ENCODE measurements around the gene ACRBP. TPM values are rescaled to one million over a fixed set of nuclear protein-coding genes. Genes with fewer than 3 reads are reported as not detected.

ACRBP gene
- total RNA-seq, 4 donors from 2014 or later = 0.97 to 6.2 (median 2.6) TPM

DNA sequence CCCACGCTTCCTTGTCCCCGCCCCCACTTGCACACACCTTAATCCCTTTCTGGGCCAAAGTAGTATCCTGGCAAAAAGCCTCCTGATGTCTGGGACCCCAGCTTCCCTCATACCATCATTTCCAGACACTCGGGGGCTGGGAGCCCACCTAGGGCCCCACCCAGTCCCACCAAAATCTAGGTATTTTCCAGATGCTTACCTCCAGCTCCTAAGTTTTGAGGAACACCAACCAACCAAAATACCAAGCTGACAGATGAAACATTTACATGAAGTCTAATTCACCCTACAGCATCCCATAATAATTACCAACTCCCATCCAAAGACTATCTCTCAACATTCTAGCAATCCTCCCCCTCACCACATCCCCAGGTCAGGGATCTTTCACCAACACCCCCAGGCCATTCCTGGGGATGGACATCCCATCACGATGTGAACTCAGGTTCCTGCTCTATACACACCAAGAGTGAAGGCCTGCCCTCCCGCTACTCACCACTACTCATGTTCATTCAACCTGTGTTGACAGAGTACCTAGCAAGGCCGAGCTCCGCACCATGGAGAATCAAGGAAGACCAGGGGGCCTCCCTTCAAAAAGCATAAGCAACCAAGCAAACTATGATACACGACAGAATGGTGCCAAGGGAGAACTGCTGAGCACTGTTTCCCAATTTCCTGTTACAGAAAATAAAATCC is 38.5 kb downstream of the ACRBP start:
- H3K36me3 ChIP-seq = peaks cover 0 to 6% (median 0%) of the 10 kb centered on the region in 4 donors
- H3K4me3 ChIP-seq = no peak overlapping the region
- no peaks in the 10 kb centered on the region for H3K9me3 ChIP-seq
- peak overlapping the region; percentile 95 to 99 (median 99) for H3K27ac ChIP-seq (replicated peaks in 1 of 4)
- H3K4me1 ChIP-seq = peaks cover 45 to 68% (median 61%) of the 10 kb centered on the region in 4 donors
- no peak for DNase-seq (ENCODE audit: extremely low spot score)
- intact Hi-C loops (cut with DNase I) = no loop called here
- 61% methylated on average over 8 of the region's 8 CpGs for WGBS
- no peaks in the 10 kb centered on the region for H3K27me3 ChIP-seq
- TF ChIP-seq POLR2AphosphoS5 (IDR thresholded peaks at IDR 0.05) (no peak), EP300 (IDR thresholded peaks at IDR 0.05) (no peak), POLR2A (IDR thresholded peaks at IDR 0.05; ENCODE audit: low read depth) (no peak), CTCF (IDR thresholded peaks at IDR 0.05) (no peak)

GRCh38 chr12:6607751-6608591 is 39.3 kb downstream of the ACRBP start:
- no peaks in the 10 kb centered on the region for H3K9me3 ChIP-seq
- peaks cover 0 to 6% (median 0%) of the 10 kb centered on the region in 4 donors for H3K36me3 ChIP-seq
- H3K27me3 ChIP-seq = no peaks in the 10 kb centered on the region
- intact Hi-C loops (cut with DNase I) = no loop called here
- peaks cover 45 to 68% (median 61%) of the 10 kb centered on the region in 4 donors for H3K4me1 ChIP-seq
- 9% methylated on average over 8 of the region's 8 CpGs for WGBS
- no peak overlapping the region for H3K4me3 ChIP-seq
- H3K27ac ChIP-seq (replicated peaks in 1 of 4) = peak overlapping the region; percentile 95 to 99 (median 99)
- no peak for DNase-seq (ENCODE audit: extremely low spot score)
- TF ChIP-seq POLR2AphosphoS5 (IDR thresholded peaks at IDR 0.05) = peak in 1 of 2 donors; percentile 22
- no peak for TF ChIP-seq CTCF (IDR thresholded peaks at IDR 0.05)
- TF ChIP-seq POLR2A (IDR thresholded peaks at IDR 0.05; ENCODE audit: low read depth) = no peak
- no peak for TF ChIP-seq EP300 (IDR thresholded peaks at IDR 0.05)

DNA sequence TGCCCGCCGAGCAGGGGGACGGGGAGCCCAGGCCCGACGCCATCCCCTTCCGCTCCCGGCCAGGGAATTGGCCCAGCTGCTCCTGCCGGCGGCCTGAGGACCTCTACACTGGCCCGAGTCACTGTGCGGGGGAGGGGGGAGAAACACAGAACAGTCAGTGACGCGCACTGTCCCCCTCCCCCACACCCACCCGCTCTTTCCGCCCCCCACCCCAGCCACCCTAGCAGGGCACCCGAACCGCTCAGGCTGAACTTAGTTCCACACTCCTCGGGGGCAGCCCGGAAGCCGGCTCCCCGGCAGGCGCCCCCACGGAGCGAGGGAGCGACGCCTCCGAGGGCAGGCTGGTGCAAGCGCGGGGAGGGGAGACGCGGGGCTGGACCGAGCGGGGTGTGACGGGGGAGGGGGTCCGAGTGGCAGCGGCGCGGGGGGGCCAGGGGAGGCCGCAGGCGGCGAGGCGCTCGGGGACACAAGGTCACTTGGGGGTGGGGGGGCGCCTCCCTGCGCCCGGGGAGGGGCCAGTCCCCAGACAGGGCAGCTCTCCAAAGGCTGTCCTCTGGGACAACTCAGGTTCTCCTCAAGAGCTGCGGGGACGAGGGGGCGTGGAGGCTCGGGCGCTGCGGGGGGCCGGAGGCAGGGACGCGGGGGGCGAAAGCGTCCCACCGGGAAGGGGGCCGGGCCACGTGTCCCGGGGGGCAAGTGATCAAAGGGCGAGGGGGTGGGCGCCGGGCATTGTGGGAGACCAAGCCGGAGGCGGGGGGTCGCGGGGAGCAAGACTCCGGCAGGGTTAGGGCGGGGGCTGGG is 40.7 kb downstream of the ACRBP start:
- peaks cover 42 to 65% (median 58%) of the 10 kb centered on the region in 4 donors for H3K4me1 ChIP-seq
- TF ChIP-seq CTCF (IDR thresholded peaks at IDR 0.05) (no peak), POLR2AphosphoS5 (IDR thresholded peaks at IDR 0.05) (peak; percentile 25 to 55), POLR2A (IDR thresholded peaks at IDR 0.05; ENCODE audit: low read depth) (no peak)

GRCh38 chr12:6605421-6606330 is 41.6 kb downstream of the ACRBP start:
- Histone ChIP-seq H3K36me3 (peaks cover 17 to 23% (median 20%) of the 10 kb centered on the region in 4 donors), H3K27me3 (no peaks in the 10 kb centered on the region), H3K27ac (replicated peaks in 1 of 4) (peak overlapping the region; percentile 95 to 99 (median 99)), H3K4me1 (peaks cover 42 to 56% (median 50%) of the 10 kb centered on the region in 4 donors), H3K4me3 (peak overlapping the region; percentile 83 to 98 (median 95)), H3K9me3 (no peaks in the 10 kb centered on the region)
- 6% methylated on average over 15 of the region's 18 CpGs for WGBS
- TF ChIP-seq EP300 (IDR thresholded peaks at IDR 0.05) (no peak), CTCF (IDR thresholded peaks at IDR 0.05) (no peak), POLR2AphosphoS5 (IDR thresholded peaks at IDR 0.05) (no peak), POLR2A (IDR thresholded peaks at IDR 0.05; ENCODE audit: low read depth) (no peak)
- DNase-seq (ENCODE audit: extremely low spot score) = no peak
- intact Hi-C loops (cut with DNase I) = no loop called here

More for the DNA sequence above, 40.7 kb downstream of the ACRBP start:
- Histone ChIP-seq H3K27me3 (no peaks in the 10 kb centered on the region), H3K27ac (replicated peaks in 1 of 4) (peak overlapping the region; percentile 95 to 99 (median 99)), H3K36me3 (peaks cover 9 to 15% (median 11%) of the 10 kb centered on the region in 4 donors), H3K9me3 (no peaks in the 10 kb centered on the region), H3K4me3 (peak overlapping the region; percentile 83 to 98 (median 95))
- 0% methylated on average over 13 of the region's 70 CpGs for WGBS
- intact Hi-C loops (cut with DNase I) = no loop called here
- no peak for DNase-seq (ENCODE audit: extremely low spot score)

Data from esophagus muscularis mucosa (tissue), 4 donors.